Neural progenitor cell (in vitro differentiated cells): ENCODE data around the gene EIF3D. TPM values are rescaled to one million over a fixed set of nuclear protein-coding genes. Genes with fewer than 3 reads are reported as not detected.

Experiments used
- DNase-seq: peaks from one replicate; pipeline ENCODE4 v3.0.0-alpha.2; 2016; ENCODE audit warnings: low spot score
- H2AFZ ChIP-seq: fragments of 200-600 bp; sonication (generic); replicated peaks from 2 replicates; pipeline ENCODE4 v1.6.1; 2016; ENCODE audit warnings: antibody characterized with exemption
- H3F3A ChIP-seq: fragments of 200-600 bp; sonication (generic); 2 replicates; pipeline ENCODE4 v1.6.1; 2016; ENCODE audit warnings: antibody characterized with exemption, low read depth
- H3K27ac ChIP-seq: fragments of 200-600 bp; sonication (generic); 2 replicates; pipeline ENCODE4 v1.5.1; 2016; ENCODE audit warnings: mild to moderate bottlenecking
- H3K27me3 ChIP-seq: fragments of 200-600 bp; sonication (generic); 2 replicates; pipeline ENCODE4 v1.6.1; 2016; ENCODE audit warnings: mild to moderate bottlenecking, moderate library complexity
- H3K36me3 ChIP-seq: fragments of 200-600 bp; sonication (generic); 2 replicates; pipeline ENCODE4 v1.5.1; 2016
- H3K4me1 ChIP-seq: fragments of 200-600 bp; sonication (generic); 2 replicates; pipeline ENCODE4 v1.6.1; 2016; ENCODE audit warnings: mixed run types
- H3K4me2 ChIP-seq: fragments of 200-600 bp; sonication (generic); 2 replicates; pipeline ENCODE4 v1.6.1; 2016
- H3K4me3 ChIP-seq: fragments of 200-600 bp; sonication (generic); 2 replicates; pipeline ENCODE4 v1.5.1; 2016
- H3K79me2 ChIP-seq: fragments of 200-600 bp; sonication (generic); 2 replicates; pipeline ENCODE4 v1.6.1; 2016; ENCODE audit warnings: low read depth
- H3K9ac ChIP-seq: fragments of 200-600 bp; sonication (generic); 2 replicates; pipeline ENCODE4 v1.6.1; 2016
- H3K9me3 ChIP-seq: fragments of 200-600 bp; sonication (generic); 2 replicates; pipeline ENCODE4 v1.5.1; 2016; ENCODE audit warnings: low read depth
- H4K20me1 ChIP-seq: fragments of 200-600 bp; sonication (generic); 2 replicates; pipeline ENCODE4 v1.6.1; 2016; ENCODE audit warnings: low read depth
- H3K27ac Mint-ChIP-seq: 3 replicates; pipeline ENCODE4 v1.8.0; 2021; ENCODE audit warnings: mixed read lengths
- H3K27me3 Mint-ChIP-seq: 2 replicates; pipeline ENCODE4 v1.8.0; 2022; ENCODE audit warnings: low read depth, mild to moderate bottlenecking, inconsistent platforms, moderate library complexity, mixed read lengths; ENCODE audit not compliant: insufficient read depth
- H3K36me3 Mint-ChIP-seq: 3 replicates; pipeline ENCODE4 v1.8.0; 2021; ENCODE audit warnings: mixed read lengths
- H3K4me1 Mint-ChIP-seq: 3 replicates; pipeline ENCODE4 v1.8.0; 2021; ENCODE audit warnings: mixed read lengths
- H3K4me3 Mint-ChIP-seq: 3 replicates; pipeline ENCODE4 v1.8.0; 2021; ENCODE audit warnings: mild to moderate bottlenecking, moderate library complexity, mixed read lengths
- H3K9me3 Mint-ChIP-seq: 3 replicates; pipeline ENCODE4 v1.8.0; 2020; ENCODE audit warnings: mixed read lengths
- EZH2 ChIP-seq: fragments of 200-600 bp; sonication (generic); IDR thresholded peaks from 2 replicates; pipeline ENCODE4 v1.6.1; 2017; ENCODE audit warnings: antibody characterized with exemption, mild to moderate bottlenecking, moderate library complexity
- EZH2phosphoT487 ChIP-seq: fragments of 200-600 bp; sonication (generic); IDR thresholded peaks from 2 replicates; pipeline ENCODE4 v1.6.1; 2017; ENCODE audit warnings: antibody characterized with exemption
- total RNA-seq: library from RNA; depleted of rRNA; stranded (reverse); fragments of >200 nt; gene quantifications from 2 replicates; pipeline ENCODE4 v1.2.3, GENCODE V29; 2015; ENCODE audit warnings: low replicate concordance
- TF ChIP-seq, protein P1 (sequence below): fragments of 200-600 bp; sonication (generic); IDR thresholded peaks from 2 replicates; pipeline ENCODE4 v1.5.1; 2017; ENCODE audit warnings: antibody characterized with exemption, mild to moderate bottlenecking

Gene EIF3D
- total RNA-seq, 1 donor from 2014 or later, result 361 TPM

GRCh38 chr22:36541831-36542411, 13.0 kb upstream of the EIF3D start:
- Mint-ChIP-seq H3K36me3 (no peaks in the 10 kb centered on the region), H3K9me3 (no peaks in the 10 kb centered on the region), H3K27me3 (peaks cover 5% of the 10 kb centered on the region), H3K4me3 (no peak overlapping the region), H3K27ac (no peak overlapping the region), H3K4me1 (peaks cover 4% of the 10 kb centered on the region)
- H3K9me3 ChIP-seq, result no peaks in the 10 kb centered on the region
- H2AFZ ChIP-seq, result no peak overlapping the region
- no peak overlapping the region for H3K4me3 ChIP-seq
- DNase-seq, result no peak
- H3F3A ChIP-seq, result no peaks in the 10 kb centered on the region
- peaks cover 9% of the 10 kb centered on the region for H3K27me3 ChIP-seq
- TF ChIP-seq, protein P1, sequence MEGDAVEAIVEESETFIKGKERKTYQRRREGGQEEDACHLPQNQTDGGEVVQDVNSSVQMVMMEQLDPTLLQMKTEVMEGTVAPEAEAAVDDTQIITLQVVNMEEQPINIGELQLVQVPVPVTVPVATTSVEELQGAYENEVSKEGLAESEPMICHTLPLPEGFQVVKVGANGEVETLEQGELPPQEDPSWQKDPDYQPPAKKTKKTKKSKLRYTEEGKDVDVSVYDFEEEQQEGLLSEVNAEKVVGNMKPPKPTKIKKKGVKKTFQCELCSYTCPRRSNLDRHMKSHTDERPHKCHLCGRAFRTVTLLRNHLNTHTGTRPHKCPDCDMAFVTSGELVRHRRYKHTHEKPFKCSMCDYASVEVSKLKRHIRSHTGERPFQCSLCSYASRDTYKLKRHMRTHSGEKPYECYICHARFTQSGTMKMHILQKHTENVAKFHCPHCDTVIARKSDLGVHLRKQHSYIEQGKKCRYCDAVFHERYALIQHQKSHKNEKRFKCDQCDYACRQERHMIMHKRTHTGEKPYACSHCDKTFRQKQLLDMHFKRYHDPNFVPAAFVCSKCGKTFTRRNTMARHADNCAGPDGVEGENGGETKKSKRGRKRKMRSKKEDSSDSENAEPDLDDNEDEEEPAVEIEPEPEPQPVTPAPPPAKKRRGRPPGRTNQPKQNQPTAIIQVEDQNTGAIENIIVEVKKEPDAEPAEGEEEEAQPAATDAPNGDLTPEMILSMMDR, result no peak
- TF ChIP-seq EZH2, result no peak
- no peak for TF ChIP-seq EZH2phosphoT487
- H3K4me1 ChIP-seq, result no peaks in the 10 kb centered on the region
- no peaks in the 10 kb centered on the region for H4K20me1 ChIP-seq
- H3K79me2 ChIP-seq, result no peaks in the 10 kb centered on the region
- no peak overlapping the region for H3K9ac ChIP-seq
- no peaks in the 10 kb centered on the region for H3K36me3 ChIP-seq
- H3K4me2 ChIP-seq, result no peak overlapping the region
- H3K27ac ChIP-seq, result no peak overlapping the region

- TF ChIP-seq EZH2 (no peak), EZH2phosphoT487 (no peak)
- TF ChIP-seq, protein P1, result no peak
- Mint-ChIP-seq H3K4me3 (no peak overlapping the region), H3K27me3 (peaks cover 3% of the 10 kb centered on the region), H3K27ac (no peak overlapping the region), H3K36me3 (no peaks in the 10 kb centered on the region), H3K4me1 (peaks cover under 1% of the 10 kb centered on the region), H3K9me3 (no peaks in the 10 kb centered on the region)
- H3K4me3 ChIP-seq, result no peak overlapping the region
- DNase-seq, result no peak
- H3K79me2 ChIP-seq, result no peaks in the 10 kb centered on the region
- no peak overlapping the region for H3K4me2 ChIP-seq
- no peaks in the 10 kb centered on the region for H4K20me1 ChIP-seq
- H3K4me1 ChIP-seq, result no peaks in the 10 kb centered on the region
- H3K27me3 ChIP-seq, result peaks cover 9% of the 10 kb centered on the region
- no peaks in the 10 kb centered on the region for H3K36me3 ChIP-seq
- no peaks in the 10 kb centered on the region for H3F3A ChIP-seq
- H3K9ac ChIP-seq, result no peak overlapping the region
- no peak overlapping the region for H3K27ac ChIP-seq
- H2AFZ ChIP-seq, result no peak overlapping the region
- no peaks in the 10 kb centered on the region for H3K9me3 ChIP-seq
Measured at GRCh38 chr22:36540867-36541642, 12.1 kb upstream of the EIF3D start.

- Histone ChIP-seq H3K36me3 (no peaks in the 10 kb centered on the region), H3K9ac (no peak overlapping the region), H4K20me1 (no peaks in the 10 kb centered on the region), H2AFZ (no peak overlapping the region), H3K79me2 (no peaks in the 10 kb centered on the region), H3K4me2 (no peak overlapping the region), H3F3A (no peaks in the 10 kb centered on the region), H3K4me1 (no peaks in the 10 kb centered on the region), H3K27ac (no peak overlapping the region), H3K4me3 (no peak overlapping the region), H3K27me3 (no peaks in the 10 kb centered on the region), H3K9me3 (no peaks in the 10 kb centered on the region)
- H3K4me1 Mint-ChIP-seq, result no peaks in the 10 kb centered on the region
- peaks cover 5% of the 10 kb centered on the region for H3K9me3 Mint-ChIP-seq
- no peak for DNase-seq
- no peak overlapping the region for H3K4me3 Mint-ChIP-seq
- H3K27ac Mint-ChIP-seq, result no peak overlapping the region
- H3K36me3 Mint-ChIP-seq, result no peaks in the 10 kb centered on the region
- H3K27me3 Mint-ChIP-seq, result peaks cover 3% of the 10 kb centered on the region
- TF ChIP-seq EZH2 (no peak), EZH2phosphoT487 (no peak)
- TF ChIP-seq, protein P1, result no peak
Measured at GRCh38 chr22:36538529-36538928, 9.6 kb upstream of the EIF3D start.
